ENCODE measurements around the gene ATG2B.
"Not testable (repeated sequence)": the region's sequence is repeated elsewhere in the genome, so short reads cannot be mapped to it uniquely, and the experiment has no call there.

ATG2B gene

GRCh38 chr14:96376093-96376492 lies 13.0 kb upstream of the ATG2B start:
- no peak for DNase-seq

DNA sequence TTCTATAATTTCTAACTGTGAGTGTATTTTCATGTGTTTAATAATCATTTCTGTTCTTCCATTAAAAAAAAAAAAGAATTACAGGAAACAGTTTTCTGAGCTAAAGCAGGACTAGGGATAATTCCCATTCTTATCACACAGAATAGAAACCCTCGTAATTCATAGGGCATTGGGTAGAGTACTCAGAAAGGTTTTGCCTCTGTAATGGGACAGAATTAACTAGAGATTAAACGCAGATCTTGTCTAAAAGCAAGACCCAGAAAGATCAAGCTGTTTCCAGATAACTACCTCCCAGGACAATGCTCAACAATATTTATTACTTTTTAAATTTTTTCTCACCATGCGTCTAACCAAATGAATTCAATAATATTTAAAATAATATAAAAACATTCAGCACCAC lies 10.4 kb upstream of the ATG2B start:
- DNase-seq = no peak

GRCh38 chr14:96370528-96370927 lies 7.4 kb upstream of the ATG2B start:
- DNase-seq = no peak

DNA sequence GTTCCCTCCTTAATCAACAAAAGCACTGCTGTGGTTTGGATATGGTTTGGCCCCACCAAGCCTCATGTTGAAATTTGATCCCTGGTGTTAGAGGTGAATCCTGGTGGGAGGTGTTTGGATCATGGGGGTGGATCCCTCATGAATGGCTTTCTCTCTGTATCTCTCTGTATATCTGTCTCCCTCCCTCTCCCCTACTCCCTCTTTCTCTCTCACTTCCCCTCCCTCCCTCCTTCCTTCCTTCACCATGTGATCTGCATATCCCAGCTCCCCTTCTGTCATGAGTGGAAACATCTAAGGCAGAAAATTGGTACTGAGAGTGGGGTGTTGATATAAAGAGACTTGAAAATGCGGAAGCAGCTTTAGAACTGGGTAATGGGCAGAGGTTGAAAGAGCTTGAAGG lies 5.4 kb upstream of the ATG2B start:
- DNase-seq = no peak

DNA sequence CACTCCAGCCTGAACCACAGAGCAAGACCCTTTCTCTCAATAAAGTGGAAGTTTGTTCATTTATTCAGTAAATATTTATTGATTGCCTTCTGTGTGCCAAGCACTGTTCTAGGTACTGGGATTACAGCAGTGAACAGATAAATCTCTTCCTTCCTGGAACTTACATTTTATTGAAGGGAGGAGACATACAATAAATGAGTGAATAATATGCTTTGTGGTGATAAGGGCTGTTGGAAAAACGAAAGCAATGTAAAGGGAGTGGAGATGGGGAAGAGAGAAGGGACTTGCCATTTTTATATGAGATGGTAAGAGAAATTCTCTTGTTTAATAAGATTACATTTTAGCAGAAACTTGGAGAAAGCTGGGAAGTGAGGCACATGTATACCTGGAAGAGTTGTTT lies 1.8 kb upstream of the ATG2B start:
- DNase-seq = no peak

DNA sequence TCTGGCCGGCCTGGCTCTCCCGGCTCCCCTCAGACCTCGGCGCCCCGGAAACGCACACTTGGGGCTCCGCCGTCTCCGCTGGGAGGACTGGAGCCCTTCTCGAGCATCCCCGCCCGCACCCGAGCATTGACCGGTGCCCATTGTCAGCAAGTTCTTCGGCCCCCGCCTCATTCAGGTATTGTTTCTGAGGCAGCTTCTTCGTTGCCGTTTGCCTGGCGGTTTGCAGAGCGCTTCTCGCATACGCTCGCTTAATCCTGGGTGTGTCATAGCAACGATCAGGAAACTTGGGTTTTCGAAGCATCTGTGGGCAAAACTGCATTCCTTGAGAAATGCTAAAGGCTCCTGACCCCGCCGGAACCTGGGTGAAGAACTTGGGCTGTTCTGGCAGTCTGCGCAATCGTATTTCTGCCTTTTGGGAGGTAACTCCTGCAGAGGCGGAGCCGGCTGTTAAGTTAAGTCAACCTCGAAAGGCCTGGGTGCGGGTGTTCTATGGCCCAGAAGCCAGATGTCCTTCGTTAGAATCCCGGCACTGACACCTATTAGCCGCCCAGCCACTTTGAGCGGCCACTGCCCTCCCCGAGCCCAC lies 703 bp upstream of the ATG2B start:
- peak; percentile 82 for DNase-seq

GRCh38 chr14:96362071-96362964 lies 823 bp downstream of the ATG2B start:
- DNase-seq = no peak

- no peak for DNase-seq
Observed at GRCh38 chr14:96359959-96360358, 3.2 kb downstream of the ATG2B start.

GRCh38 chr14:96357216-96357615 lies 5.9 kb downstream of the ATG2B start:
- no peak for DNase-seq

GRCh38 chr14:96354246-96354645 lies 8.9 kb downstream of the ATG2B start:
- no peak for DNase-seq

GRCh38 chr14:96352708-96353107 lies 10.4 kb downstream of the ATG2B start:
- DNase-seq = no peak

- DNase-seq = no peak
Observed at GRCh38 chr14:96351986-96352385, 11.2 kb downstream of the ATG2B start.

GRCh38 chr14:96349286-96350075 lies 13.7 kb downstream of the ATG2B start:
- no peak for DNase-seq

DNA sequence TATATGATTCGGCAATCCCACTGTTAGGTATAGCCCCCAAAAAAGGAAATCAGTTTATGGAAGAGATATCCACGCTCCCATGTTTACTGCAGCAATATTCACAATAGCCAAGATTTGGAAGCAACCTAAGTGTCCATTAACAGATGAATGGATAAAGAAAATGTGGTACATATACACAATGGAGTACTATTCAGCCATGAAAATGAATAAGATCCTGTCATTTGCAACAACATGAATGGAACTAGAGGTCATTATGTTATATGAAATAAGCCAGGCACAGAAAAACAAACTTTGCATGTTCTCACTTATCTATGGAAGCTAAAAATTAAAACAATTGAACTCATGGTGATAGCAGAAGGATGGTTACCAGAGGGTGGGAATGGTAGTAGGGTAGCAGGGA lies 15.2 kb downstream of the ATG2B start:
- not testable (repeated sequence) for DNase-seq

- no peak for DNase-seq
Observed at GRCh38 chr14:96345669-96346068, 17.5 kb downstream of the ATG2B start.

GRCh38 chr14:96341323-96341722 lies 21.8 kb downstream of the ATG2B start:
- no peak for DNase-seq

DNA sequence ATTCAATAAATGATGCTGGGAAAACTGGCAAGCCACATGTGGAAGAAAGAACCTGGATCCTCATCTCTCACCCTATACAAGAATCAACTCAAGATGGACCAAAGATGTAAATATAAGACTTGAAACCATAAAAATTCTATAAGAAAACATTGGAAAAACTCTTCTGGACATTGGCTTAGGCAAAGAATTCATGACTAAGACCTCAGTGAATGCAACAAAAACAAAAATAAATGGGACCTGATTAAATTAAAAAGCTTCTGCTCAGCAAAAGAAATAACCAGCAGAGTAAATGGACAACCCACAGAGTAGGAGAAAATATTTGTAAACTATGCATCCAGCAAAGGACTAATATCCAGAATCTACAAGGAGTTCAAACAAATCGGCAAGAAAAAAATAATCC lies 24.6 kb downstream of the ATG2B start:
- DNase-seq = no peak

DNA sequence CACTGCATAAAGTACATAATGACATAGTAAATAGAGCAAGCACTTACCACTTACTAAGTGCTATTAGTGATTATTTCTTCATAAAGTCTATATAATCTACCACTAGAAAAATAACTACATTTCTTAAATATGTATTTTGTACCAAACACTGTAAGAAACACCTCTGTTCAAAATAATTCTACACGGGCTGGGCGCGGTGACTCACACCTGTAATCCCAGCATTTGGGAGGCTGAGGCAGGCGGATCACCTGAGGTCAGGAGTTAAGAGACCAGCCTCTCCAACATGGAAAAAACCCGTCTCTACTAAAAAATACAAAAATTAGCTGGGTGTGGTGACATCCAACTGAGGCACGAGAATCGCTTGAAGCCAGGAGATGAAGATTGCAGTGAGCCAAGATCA lies 38.9 kb downstream of the ATG2B start:
- DNase-seq = no peak

DNA sequence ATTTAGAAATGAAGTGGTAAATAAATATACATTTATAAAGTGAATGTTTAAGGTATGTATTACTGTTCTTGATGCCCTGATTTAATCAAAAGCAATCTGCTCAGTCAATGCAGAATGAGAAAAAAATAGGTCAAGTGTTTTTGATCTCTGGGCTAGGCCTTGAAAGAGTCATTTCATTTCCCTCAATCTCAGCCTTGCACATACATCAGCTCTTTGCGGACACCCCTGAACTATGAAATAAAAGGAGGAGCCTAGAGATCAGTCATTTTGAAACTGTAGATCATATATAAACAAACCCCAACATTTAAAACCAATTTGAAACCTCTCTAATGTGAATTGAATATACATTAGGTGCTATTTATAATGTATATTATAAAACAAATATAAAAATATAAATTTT lies 42.5 kb downstream of the ATG2B start:
- DNase-seq = no peak

DNA sequence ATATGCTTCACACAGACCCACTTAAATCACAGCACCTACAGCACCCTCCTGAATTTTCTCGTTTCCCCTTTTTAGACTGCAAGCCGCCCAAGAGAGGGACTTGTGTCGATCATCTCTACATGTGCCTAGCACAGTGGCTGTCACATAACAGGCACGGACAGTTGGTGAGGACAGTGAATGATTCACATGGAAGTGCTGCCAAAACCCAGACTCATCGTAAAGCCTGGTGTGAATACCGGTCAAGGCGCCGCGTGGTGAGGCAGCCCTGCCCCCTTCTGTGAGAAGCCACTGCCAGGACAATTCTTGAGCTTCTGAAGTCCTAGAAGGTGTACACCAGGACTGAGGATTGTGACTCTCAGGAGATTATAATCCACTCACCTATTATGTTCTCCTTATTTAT lies 44.3 kb downstream of the ATG2B start:
- DNase-seq = no peak

- no peak for DNase-seq
Observed at GRCh38 chr14:96316087-96316486, 47.1 kb downstream of the ATG2B start.

- DNase-seq = no peak
Observed at GRCh38 chr14:96310906-96311305, 52.2 kb downstream of the ATG2B start.

GRCh38 chr14:96309896-96310330 lies 53.2 kb downstream of the ATG2B start:
- no peak for DNase-seq
